Keratinocyte (primary cell): Measurements from ENCODE around the gene PLEKHH1. TPM values are rescaled to one million over a fixed set of nuclear protein-coding genes. Genes with fewer than 3 reads are reported as not detected.

Experiments used
- DNase-seq: peaks from one replicate; pipeline ENCODE4 v3.0.0-alpha.2; 2011; ENCODE audit warnings: low read depth, missing footprints, low spot score
- FAIRE-seq: peaks from 2 replicates; lab custom pipeline; 2011; peaks lifted over from hg19 to GRCh38; lab: Jason Lieb, UNC
- H2AFZ ChIP-seq: 2 replicates; pipeline ENCODE4 v1.6.0; 2012; ENCODE audit warnings: low read length, control low read depth, inconsistent platforms; ENCODE audit not compliant: control insufficient read depth
- H3K27ac ChIP-seq: 2 replicates; pipeline ENCODE4 v1.5.1; 2011; ENCODE audit warnings: low read length; ENCODE audit not compliant: control insufficient read depth, insufficient read depth
- H3K27me3 ChIP-seq: 3 replicates; pipeline ENCODE4 v1.6.0; 2011; ENCODE audit warnings: low read length; ENCODE audit not compliant: control insufficient read depth, insufficient read depth; ENCODE audit errors: extremely low read depth
- H3K36me3 ChIP-seq, 2 experiments: 2 replicates in 1 of 2; 3 replicates in 1 of 2; pipeline ENCODE4 v1.5.1; 2011; ENCODE audit warnings: low read length in 2 of 2, mild to moderate bottlenecking in 1 of 2; ENCODE audit not compliant: control insufficient read depth in 2 of 2, insufficient read depth in 2 of 2; ENCODE audit errors: extremely low read depth in 1 of 2
- H3K4me1 ChIP-seq: 3 replicates; pipeline ENCODE4 v1.5.1; 2011; ENCODE audit warnings: low read length; ENCODE audit not compliant: control insufficient read depth, insufficient read depth; ENCODE audit errors: extremely low read depth
- H3K4me2 ChIP-seq: 3 replicates; pipeline ENCODE4 v1.6.0; 2011; ENCODE audit warnings: low read depth, low read length; ENCODE audit not compliant: control insufficient read depth, insufficient read depth; ENCODE audit errors: extremely low read depth
- H3K4me3 ChIP-seq, 3 experiments: fragments of 200-600 bp in 1 of 3; sonication (generic) in 1 of 3; 2 replicates in 2 of 3; 3 replicates in 1 of 3; pipeline ENCODE4 v1.5.1; 2011 to 2016; ENCODE audit warnings: low read length in 3 of 3, mild to moderate bottlenecking in 3 of 3, control low read depth in 2 of 3, inconsistent platforms in 1 of 3, low read depth in 1 of 3, mixed read lengths in 1 of 3, mixed run types in 1 of 3, moderate library complexity in 1 of 3; ENCODE audit not compliant: control insufficient read depth in 2 of 3, insufficient read depth in 2 of 3; ENCODE audit errors: extremely low read depth in 1 of 3
- H3K79me2 ChIP-seq: 2 replicates; pipeline ENCODE4 v1.6.0; 2012; ENCODE audit warnings: low read length; ENCODE audit not compliant: control insufficient read depth, insufficient read depth
- H3K9ac ChIP-seq: 3 replicates; pipeline ENCODE4 v1.6.0; 2011; ENCODE audit warnings: low read length; ENCODE audit not compliant: control insufficient read depth, insufficient read depth; ENCODE audit errors: extremely low read depth
- H3K9me1 ChIP-seq: 3 replicates; pipeline ENCODE4 v1.6.0; 2011; ENCODE audit warnings: low read length; ENCODE audit not compliant: control insufficient read depth, insufficient read depth; ENCODE audit errors: extremely low read depth
- H3K9me3 ChIP-seq: 2 replicates; pipeline ENCODE4 v1.5.1; 2012; ENCODE audit warnings: low read depth, low read length; ENCODE audit not compliant: control insufficient read depth
- H4K20me1 ChIP-seq: 3 replicates; pipeline ENCODE4 v1.6.0; 2011; ENCODE audit warnings: low read length; ENCODE audit not compliant: control insufficient read depth, insufficient read depth; ENCODE audit errors: extremely low read depth
- CTCF ChIP-seq, 3 experiments: IDR thresholded peaks in 1 of 3; conservative IDR thresholded peaks in 1 of 3; optimal IDR thresholded peaks in 1 of 3; 2 replicates in 2 of 3; 3 replicates in 1 of 3; pipeline versions ENCODE3 to v1.5.1; 2011; ENCODE audit warnings: low read length in 3 of 3, mild to moderate bottlenecking in 3 of 3, moderate library complexity in 2 of 3, control low read depth in 1 of 3, inconsistent platforms in 1 of 3; ENCODE audit not compliant: insufficient read depth in 2 of 3; ENCODE audit errors: extremely low read depth in 1 of 3
- EZH2 ChIP-seq: IDR thresholded peaks from one replicate; pipeline ENCODE4 v1.6.1; 2012; ENCODE audit warnings: inconsistent platforms, mild to moderate bottlenecking, low read length, moderate library complexity
- dilution Hi-C: fragments of 300-500 bp; cut with MboI; formaldehyde crosslinking; loops from one replicate; pipeline ENCODE4 v1.7.0; 2020; ENCODE audit warnings: low sequenced_read_pairs; ENCODE audit not compliant: extremely low pct_ligation_motif_present
- polyA plus RNA-seq, 5 experiments: library from polyadenylated mRNA; depleted of rRNA in 3 of 5; stranded (reverse) in 3 of 5; stranded (forward) in 1 of 5; unstranded in 1 of 5; fragments of >200 nt; gene quantifications; 1 replicate in 1 of 5; 2 replicates in 3 of 5; 3 replicates in 1 of 5; pipeline versions ENCODE4 v1.2.1 to v1.2.3, GENCODE V29; 2011 to 2012; ENCODE audit warnings: missing spikeins in 2 of 5, low read depth in 1 of 5, low replicate concordance in 1 of 5

PLEKHH1 gene
- polyA plus RNA-seq, 1 donor (not counting 4 experiments of a cell fraction or from before 2014, with no cell fraction given): 4.4 TPM

GRCh38 chr14:67514203-67514607, 18.9 kb upstream of the PLEKHH1 start:
- H3K9me3 ChIP-seq: no peaks in the 10 kb centered on the region
- no peaks in the 10 kb centered on the region for H3K79me2 ChIP-seq
- peak overlapping the region; percentile 67 to 76 (median 72) for H3K4me3 ChIP-seq
- no peaks in the 10 kb centered on the region for H3K36me3 ChIP-seq
- no peak for TF ChIP-seq CTCF (optimal IDR thresholded peaks at IDR 0.05 in 1 of 3, IDR thresholded peaks at IDR 0.05 in 1 of 3, conservative IDR thresholded peaks at IDR 0.05 in 1 of 3; ENCODE audit: extremely low read depth in 1 of 3, insufficient read depth in 2 of 3, low read length in 3 of 3)
- no peak for TF ChIP-seq EZH2
- peaks cover 7% of the 10 kb centered on the region for H3K27me3 ChIP-seq
- H3K4me2 ChIP-seq: peak overlapping the region; percentile 66
- peaks cover 9% of the 10 kb centered on the region for H3K4me1 ChIP-seq
- no peak overlapping the region for H3K27ac ChIP-seq
- peak overlapping the region; percentile 72 for H2AFZ ChIP-seq
- no peaks in the 10 kb centered on the region for H4K20me1 ChIP-seq
- H3K9me1 ChIP-seq: no peaks in the 10 kb centered on the region
- DNase-seq (no peak), FAIRE-seq (peak; percentile 53)
- no peak overlapping the region for H3K9ac ChIP-seq
- dilution Hi-C loops: no loop called here

GRCh38 chr14:67514650-67515385, 18.3 kb upstream of the PLEKHH1 start:
- DNase-seq (no peak), FAIRE-seq (no peak)
- TF ChIP-seq CTCF (optimal IDR thresholded peaks at IDR 0.05 in 1 of 3, IDR thresholded peaks at IDR 0.05 in 1 of 3, conservative IDR thresholded peaks at IDR 0.05 in 1 of 3; ENCODE audit: extremely low read depth in 1 of 3, insufficient read depth in 2 of 3, low read length in 3 of 3) (no peak), EZH2 (no peak)
- no peaks in the 10 kb centered on the region for H3K79me2 ChIP-seq
- no peaks in the 10 kb centered on the region for H3K36me3 ChIP-seq
- H3K9me1 ChIP-seq: no peaks in the 10 kb centered on the region
- H3K27ac ChIP-seq: no peak overlapping the region
- H3K4me1 ChIP-seq: peaks cover 9% of the 10 kb centered on the region
- dilution Hi-C loops: no loop called here
- H3K9ac ChIP-seq: peak overlapping the region; percentile 60
- H2AFZ ChIP-seq: peak overlapping the region; percentile 72
- H4K20me1 ChIP-seq: no peaks in the 10 kb centered on the region
- peak overlapping the region; percentile 67 to 76 (median 72) for H3K4me3 ChIP-seq
- no peaks in the 10 kb centered on the region for H3K9me3 ChIP-seq
- peaks cover 8% of the 10 kb centered on the region for H3K27me3 ChIP-seq
- H3K4me2 ChIP-seq: peak overlapping the region; percentile 66
